HepG2 (cell line): ENCODE measurements around the gene PHKA2. TPM values are rescaled to one million over a fixed set of nuclear protein-coding genes. Genes with fewer than 3 reads are reported as not detected.

Source experiments
- ATAC-seq: fragments of 200-7000 bp; cut with Tn5 transposase; 3 replicates; pipeline ENCODE4 v1.9.1; 2020; ENCODE audit warnings: mild to moderate bottlenecking, moderate library complexity
- BruUV-seq: library from RNA; stranded (reverse); fragments of 400-500 nt; replicated peaks from 2 replicates; lab custom pipeline; 2021; lab: Mats Ljungman, UMichigan
- CTCF ChIA-PET: fragments of 300-600 bp; formaldehyde crosslinking; extraction: SDS; loops from one replicate; lab custom pipeline; 2021; ENCODE audit warnings: low total read pairs, inconsistent platforms, low intra/inter-chr PET ratio; lab: Yijun Ruan, JAX
- POLR2A ChIA-PET: fragments of 350-600 bp; sonication (Branson Sonifier 250); formaldehyde crosslinking; loops from one replicate; lab custom pipeline; 2020; ENCODE audit warnings: antibody characterized with exemption, inconsistent platforms; lab: Yijun Ruan, JAX
- DNase-seq: peaks from one replicate; pipeline ENCODE4 v3.0.0-alpha.2; 2015; ENCODE audit warnings: low spot score
- FAIRE-seq: peaks from 3 replicates; lab custom pipeline; 2011; peaks lifted over from hg19 to GRCh38; lab: Jason Lieb, UNC
- H2AFZ ChIP-seq: one replicate; pipeline ENCODE4 v1.6.1; 2011; ENCODE audit warnings: low read length, inconsistent platforms
- H3K27ac ChIP-seq: fragments of 300-600 bp; 3 replicates; pipeline ENCODE4 v1.8.0; 2011; ENCODE audit warnings: mixed run types, mild to moderate bottlenecking, mixed read lengths, low read length, inconsistent platforms; ENCODE audit not compliant: insufficient read depth; ENCODE audit errors: extremely low read length
- H3K27me3 ChIP-seq, 2 experiments: fragments of 200-600 bp in 1 of 2; 2 replicates in 1 of 2; 3 replicates in 1 of 2; pipeline versions ENCODE4 v1.6.0 to v1.8.0; 2011; ENCODE audit warnings: low read length in 2 of 2, mild to moderate bottlenecking in 2 of 2, moderate library complexity in 2 of 2, inconsistent platforms in 1 of 2; ENCODE audit not compliant: insufficient read depth in 2 of 2, control insufficient read depth in 1 of 2
- H3K36me3 ChIP-seq, 2 experiments: fragments of 200-600 bp in 1 of 2; replicated peaks in 1 of 2; 2 replicates in 1 of 2; 3 replicates in 1 of 2; pipeline versions ENCODE4 v1.5.1 to v1.8.0; 2011; ENCODE audit warnings: low read length in 2 of 2, inconsistent platforms in 1 of 2; ENCODE audit not compliant: insufficient read depth in 2 of 2, control insufficient read depth in 1 of 2
- H3K4me1 ChIP-seq: 2 replicates; pipeline ENCODE4 v1.5.1; 2012; ENCODE audit warnings: low read length, inconsistent platforms; ENCODE audit not compliant: insufficient read depth
- H3K4me2 ChIP-seq: 2 replicates; pipeline ENCODE4 v1.6.0; 2011; ENCODE audit warnings: low read depth, low read length, inconsistent platforms
- H3K4me3 ChIP-seq, 3 experiments: fragments of 200-600 bp in 1 of 3; sonication (generic), shearing (Covaris generic) in 1 of 3; replicated peaks in 1 of 3; 2 replicates each; pipeline ENCODE4 v1.5.1; 2011 to 2016; ENCODE audit warnings: low read length in 3 of 3, inconsistent platforms in 2 of 3, low read depth in 2 of 3, mild to moderate bottlenecking in 2 of 3, control low read depth in 1 of 3, mixed read lengths in 1 of 3; ENCODE audit not compliant: insufficient read depth in 1 of 3
- H3K79me2 ChIP-seq: one replicate; pipeline ENCODE4 v1.6.1; 2011; ENCODE audit warnings: low read length, inconsistent platforms; ENCODE audit not compliant: insufficient read depth
- H3K9ac ChIP-seq: 2 replicates; pipeline ENCODE4 v1.6.0; 2011; ENCODE audit warnings: mild to moderate bottlenecking, low read depth, low read length, inconsistent platforms; ENCODE audit not compliant: insufficient read depth
- H3K9me3 ChIP-seq: 2 replicates; pipeline ENCODE4 v1.5.1; 2012; ENCODE audit warnings: mild to moderate bottlenecking, low read length
- H4K20me1 ChIP-seq: 2 replicates; pipeline ENCODE4 v1.6.0; 2011; ENCODE audit warnings: inconsistent platforms, mild to moderate bottlenecking, low read length, moderate library complexity; ENCODE audit not compliant: insufficient read depth
- AKAP8 ChIP-seq: sonication (generic); formaldehyde crosslinking; IDR thresholded peaks from 2 replicates; pipeline ENCODE4 v1.5.1; 2020; ENCODE audit warnings: mild to moderate bottlenecking, missing genetic modification reagents
- ATAD3A ChIP-seq: sonication (generic); formaldehyde crosslinking; IDR thresholded peaks from 2 replicates; pipeline ENCODE4 v1.4.0; 2020; ENCODE audit warnings: missing genetic modification reagents
- HNF1B ChIP-seq: sonication (generic); formaldehyde crosslinking; IDR thresholded peaks from 2 replicates; pipeline ENCODE4 v1.5.1; 2020; ENCODE audit warnings: mild to moderate bottlenecking, moderate library complexity, missing genetic modification reagents
- JUNB ChIP-seq: sonication (generic); formaldehyde crosslinking; IDR thresholded peaks from 2 replicates; pipeline ENCODE4 v1.8.0; 2022; ENCODE audit warnings: missing genetic modification reagents, mild to moderate bottlenecking, borderline replicate concordance
- PHF21A ChIP-seq: sonication (generic); formaldehyde crosslinking; IDR thresholded peaks from 2 replicates; pipeline ENCODE4 v1.5.0; 2020; ENCODE audit warnings: mild to moderate bottlenecking, missing genetic modification reagents
- PITX1 ChIP-seq: sonication (generic); formaldehyde crosslinking; IDR thresholded peaks from 2 replicates; pipeline ENCODE4 v1.5.1; 2020; ENCODE audit warnings: mild to moderate bottlenecking, missing genetic modification reagents
- REXO4 ChIP-seq: sonication (generic); formaldehyde crosslinking; IDR thresholded peaks from 2 replicates; pipeline ENCODE4 v1.8.0; 2022; ENCODE audit warnings: missing genetic modification reagents, mild to moderate bottlenecking, borderline replicate concordance
- RFX5 ChIP-seq: IDR thresholded peaks from 2 replicates; pipeline ENCODE4 v1.6.1; 2011; ENCODE audit warnings: low read depth, low read length, improper control_type of control experiment
- SNAI1 ChIP-seq: sonication (generic); formaldehyde crosslinking; IDR thresholded peaks from 2 replicates; pipeline ENCODE4 v1.5.0; 2020; ENCODE audit warnings: mild to moderate bottlenecking, missing genetic modification reagents, borderline replicate concordance
- ZEB1 ChIP-seq: IDR thresholded peaks from 2 replicates; pipeline ENCODE4 v1.6.1; 2012; ENCODE audit warnings: mild to moderate bottlenecking, low read depth, inconsistent platforms; ENCODE audit not compliant: insufficient replicate concordance
- ZFP36 ChIP-seq: fragments of 150-350 bp; IDR thresholded peaks from 2 replicates; pipeline ENCODE4 v1.6.1; 2018; ENCODE audit warnings: borderline replicate concordance, low read length, low read depth; ENCODE audit not compliant: partially characterized antibody
- ZNF225 ChIP-seq: sonication (generic); formaldehyde crosslinking; IDR thresholded peaks from 2 replicates; pipeline ENCODE4 v1.4.0; 2020; ENCODE audit warnings: mild to moderate bottlenecking, missing genetic modification reagents
- ZNF354B ChIP-seq: sonication (generic); formaldehyde crosslinking; IDR thresholded peaks from 2 replicates; pipeline ENCODE4 v1.8.0; 2022; ENCODE audit warnings: mild to moderate bottlenecking, missing genetic modification reagents
- ZNF451 ChIP-seq: sonication (generic); formaldehyde crosslinking; IDR thresholded peaks from 2 replicates; pipeline ENCODE4 v1.5.0; 2020; ENCODE audit warnings: mild to moderate bottlenecking, missing genetic modification reagents
- ZNF674 ChIP-seq: sonication (generic); formaldehyde crosslinking; IDR thresholded peaks from 2 replicates; pipeline ENCODE4 v1.5.0; 2020; ENCODE audit warnings: low read depth, mild to moderate bottlenecking, missing genetic modification reagents
- ZNF710 ChIP-seq: sonication (generic); formaldehyde crosslinking; IDR thresholded peaks from 2 replicates; pipeline ENCODE4 v1.5.0; 2020; ENCODE audit warnings: mild to moderate bottlenecking, missing genetic modification reagents, borderline replicate concordance
- ZNF777 ChIP-seq: sonication (generic); formaldehyde crosslinking; IDR thresholded peaks from 2 replicates; pipeline ENCODE4 v1.4.0; 2020; ENCODE audit warnings: missing genetic modification reagents
- WGBS: methylation state at CpG from one replicate; pipeline ENCODE4 v1.1.6; 2017; ENCODE audit warnings: low lambda C conversion rate; 5-methylcytosine and 5-hydroxymethylcytosine counted together
- in situ Hi-C: cut with HindIII; loops from 2 replicates; pipeline ENCODE4 v1.10.0; 2017; ENCODE audit warnings: low pct_unique_long_range_greater_than_20kb; ENCODE audit not compliant: extremely low pct_ligation_motif_present
- intact Hi-C: fragments of 100-400 bp; cut with micrococcal nuclease; formaldehyde crosslinking; loops from one replicate; pipeline ENCODE4 v1.10.0; 2022; ENCODE audit not compliant: unreplicated experiment
- polyA plus RNA-seq, 8 experiments: library from polyadenylated mRNA; depleted of rRNA in 3 of 8; stranded (reverse) in 7 of 8; unstranded in 1 of 8; fragments of >200 nt; fragmentation: Illumina TruSeq in 4 of 8; extraction: Trizol in 4 of 8; gene quantifications; 2 replicates each; pipeline versions ENCODE4 v1.2.1 to v1.2.3, GENCODE V29; 2011 to 2016; ENCODE audit warnings: low read depth in 4 of 8, missing spikeins in 1 of 8, mixed read lengths in 1 of 8; ENCODE audit not compliant: insufficient read depth in 1 of 8
- total RNA-seq, 5 experiments: library from RNA; depleted of rRNA; stranded (reverse); fragments of >200 nt; fragmentation: Illumina TruSeq; extraction: Trizol; gene quantifications; 2 replicates each; pipeline ENCODE4 v1.2.3, GENCODE V29; 2016; ENCODE audit warnings: low read depth in 1 of 5

The PHKA2 gene
- total and polyA plus RNA-seq, 2 of the 13 experiments (the other 11 are each of a cell fraction or from before 2014, with no cell fraction given), result 20.5 to 273 TPM

DNA sequence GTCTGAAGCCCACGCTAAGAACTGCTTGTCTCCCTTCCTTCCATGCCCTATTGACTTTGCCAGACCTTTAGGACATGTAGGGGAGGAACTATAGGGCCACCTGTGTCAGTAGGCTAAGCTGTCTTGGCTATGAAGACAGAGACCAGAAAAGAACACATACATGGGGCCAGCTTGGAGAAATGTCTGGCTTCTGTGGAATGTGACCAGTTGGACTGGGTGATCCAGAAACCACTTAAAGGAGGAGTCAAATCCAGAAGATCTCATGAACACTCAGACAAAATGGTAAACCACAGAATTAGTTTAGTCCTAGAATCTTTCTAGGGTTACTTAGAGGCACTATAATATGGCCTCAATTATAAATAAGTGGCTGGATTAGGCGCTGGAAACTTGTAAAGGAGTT, 42.0 kb downstream of the PHKA2 start:
- Histone ChIP-seq H3K4me1 (no peaks in the 10 kb centered on the region), H4K20me1 (no peaks in the 10 kb centered on the region), H3K4me2 (no peak overlapping the region), H3K4me3 (no peak overlapping the region), H3K36me3 (peaks cover 6 to 60% of the 10 kb centered on the region in 2 experiments; a peak in 4 of 5 replicates), H3K27me3 (no peaks in the 10 kb centered on the region), H3K27ac (no peak overlapping the region), H3K79me2 (no peaks in the 10 kb centered on the region), H3K9me3 (no peaks in the 10 kb centered on the region), H3K9ac (no peak overlapping the region), H2AFZ (no peak overlapping the region)
- no peak for TF ChIP-seq RFX5
- no peak for TF ChIP-seq ZEB1
- TF ChIP-seq ZFP36, result no peak
- no peak for TF ChIP-seq JUNB (CRISPR knock-in tag)
- no peak for TF ChIP-seq ZNF354B (CRISPR knock-in tag)
- no peak for TF ChIP-seq ZNF777 (CRISPR knock-in tag)
- no peak for TF ChIP-seq PHF21A (CRISPR knock-in tag)
- no peak for TF ChIP-seq ATAD3A (CRISPR knock-in tag)
- TF ChIP-seq ZNF674 (CRISPR knock-in tag), result no peak
- no peak for TF ChIP-seq ZNF710 (CRISPR knock-in tag)
- TF ChIP-seq REXO4 (CRISPR knock-in tag), result no peak
- TF ChIP-seq ZNF225 (CRISPR knock-in tag), result no peak
- no peak for TF ChIP-seq ZNF451 (CRISPR knock-in tag)
- no peak for TF ChIP-seq HNF1B (CRISPR knock-in tag)
- TF ChIP-seq PITX1 (CRISPR knock-in tag), result no peak
- TF ChIP-seq AKAP8 (CRISPR knock-in tag), result no peak
- no peak for TF ChIP-seq SNAI1 (CRISPR knock-in tag)
- ChIA-PET POLR2A (no interaction called here), CTCF (no interaction called here)
- in situ Hi-C loops, result loop anchor here (25.0 kb wide), 1 partner anchor 395 kb away; the partner anchor contains the start of gene PDHA1
- ATAC-seq (no peak), DNase-seq (no peak), FAIRE-seq (no peak)
- BruUV-seq, result no TSS peak
- WGBS, result 100% methylated on average over 1 of the region's 2 CpGs
- intact Hi-C loops, result no loop called here
